SK-N-SH (cell line): ENCODE measurements around the gene S100A10. TPM values are rescaled to one million over a fixed set of nuclear protein-coding genes. Genes with fewer than 3 reads are reported as not detected.

Experiments used
- CTCF ChIA-PET: fragments of 300-600, 350-600 bp; formaldehyde crosslinking; extraction: SDS; loops from one replicate; lab custom pipeline; 2021; lab: Yijun Ruan, JAX
- POLR2A ChIA-PET: fragments of 350-600 bp; sonication (Branson Sonifier 250); formaldehyde crosslinking; extraction: SDS; loops from one replicate; lab custom pipeline; 2020; ENCODE audit warnings: antibody characterized with exemption, inconsistent platforms; lab: Yijun Ruan, JAX
- DNase-seq: peaks from one replicate; pipeline ENCODE4 v3.0.0; 2012
- H2AFZ ChIP-seq: fragments of 200-600 bp; sonication (generic); 2 replicates; pipeline ENCODE4 v1.8.1; 2016; ENCODE audit warnings: antibody characterized with exemption, mild to moderate bottlenecking, low read depth
- H3F3A ChIP-seq: fragments of 200-600 bp; sonication (generic); replicated peaks from 2 replicates; pipeline ENCODE3; 2016; ENCODE audit warnings: antibody characterized with exemption, mild to moderate bottlenecking; ENCODE audit not compliant: insufficient read depth
- H3K27ac ChIP-seq, 2 experiments: fragments of 200-500 bp in 1 of 2; fragments of 200-600 bp in 1 of 2; sonication (Bioruptor generic) in 1 of 2; sonication (generic), shearing (Covaris generic) in 1 of 2; 2 replicates each; pipeline versions ENCODE4 v1.5.1 to v1.6.1; 2014 to 2016; ENCODE audit warnings: low read depth in 2 of 2, inconsistent platforms in 1 of 2, low read length in 1 of 2, mild to moderate bottlenecking in 1 of 2, mixed read lengths in 1 of 2
- H3K27me3 ChIP-seq: fragments of 200-600 bp; sonication (generic), shearing (Covaris generic); 2 replicates; pipeline ENCODE4 v1.6.1; 2016; ENCODE audit warnings: mixed run types; ENCODE audit not compliant: insufficient read depth
- H3K36me3 ChIP-seq, 2 experiments: fragments of 200-500 bp in 1 of 2; fragments of 200-600 bp in 1 of 2; sonication (Bioruptor generic) in 1 of 2; sonication (generic) in 1 of 2; replicated peaks in 1 of 2; 2 replicates each; pipeline versions ENCODE3 to v1.5.1; 2014 to 2016; ENCODE audit warnings: low read length in 1 of 2, mild to moderate bottlenecking in 1 of 2; ENCODE audit not compliant: insufficient read depth in 2 of 2, control insufficient read depth in 1 of 2
- H3K4me1 ChIP-seq, 2 experiments: fragments of 200-500 bp in 1 of 2; fragments of 200-600 bp in 1 of 2; sonication (Bioruptor generic) in 1 of 2; sonication (generic), shearing (Covaris generic) in 1 of 2; 2 replicates each; pipeline versions ENCODE4 v1.5.1 to v1.6.1; 2014 to 2016; ENCODE audit warnings: low read depth in 1 of 2, low read length in 1 of 2, mixed run types in 1 of 2; ENCODE audit not compliant: insufficient read depth in 2 of 2, control insufficient read depth in 1 of 2
- H3K4me2 ChIP-seq: fragments of 200-600 bp; sonication (generic), shearing (Covaris generic); 2 replicates; pipeline ENCODE4 v1.6.1; 2017; ENCODE audit warnings: mixed run types
- H3K4me3 ChIP-seq, 2 experiments: fragments of 200-500 bp in 1 of 2; fragments of 200-600 bp in 1 of 2; sonication (Bioruptor generic) in 1 of 2; sonication (generic), shearing (Covaris generic) in 1 of 2; 2 replicates each; pipeline versions ENCODE4 v1.5.1 to v1.8.1; 2014 to 2016; ENCODE audit warnings: low read depth in 2 of 2, inconsistent platforms in 1 of 2, low read length in 1 of 2, mild to moderate bottlenecking in 1 of 2, mixed read lengths in 1 of 2, moderate library complexity in 1 of 2
- H3K79me2 ChIP-seq: fragments of 200-600 bp; sonication (generic); 2 replicates; pipeline ENCODE4 v1.8.1; 2017; ENCODE audit warnings: mild to moderate bottlenecking; ENCODE audit not compliant: insufficient read depth
- H3K9ac ChIP-seq: fragments of 200-600 bp; sonication (generic); 2 replicates; pipeline ENCODE4 v1.6.1; 2017; ENCODE audit warnings: mixed run types
- H3K9me2 ChIP-seq: fragments of 200-600 bp; sonication (generic); 2 replicates; pipeline ENCODE4 v1.6.1; 2017; ENCODE audit warnings: mixed run types
- H3K9me3 ChIP-seq: fragments of 200-600 bp; sonication (generic); 2 replicates; pipeline ENCODE4 v1.6.1; 2017; ENCODE audit warnings: mixed run types, mild to moderate bottlenecking, moderate library complexity
- H4K20me1 ChIP-seq: fragments of 200-600 bp; sonication (generic); 2 replicates; pipeline ENCODE4 v1.6.1; 2017; ENCODE audit warnings: mild to moderate bottlenecking, mixed run types; ENCODE audit not compliant: insufficient read depth
- CHD2 ChIP-seq: fragments of 150-350 bp; IDR thresholded peaks from 2 replicates; pipeline ENCODE4 v1.6.1; 2018; ENCODE audit warnings: low read length; ENCODE audit not compliant: partially characterized antibody
- FOSL2 ChIP-seq: IDR thresholded peaks from 2 replicates; pipeline ENCODE4 v1.4.0; 2012; ENCODE audit warnings: low read depth, mild to moderate bottlenecking, moderate library complexity, borderline replicate concordance
- GATA2 ChIP-seq: sonication (generic); formaldehyde crosslinking; IDR thresholded peaks from 2 replicates; pipeline ENCODE4 v1.5.0; 2020; ENCODE audit warnings: mild to moderate bottlenecking, missing genetic modification reagents
- NFIC ChIP-seq: IDR thresholded peaks from 2 replicates; pipeline ENCODE4 v1.4.0; 2012; ENCODE audit warnings: borderline replicate concordance
- RCOR1 ChIP-seq: fragments of 150-350 bp; IDR thresholded peaks from 2 replicates; pipeline ENCODE4 v1.6.1; 2017; ENCODE audit warnings: antibody characterized with exemption, low read length
- YY1 ChIP-seq: IDR thresholded peaks from 2 replicates; pipeline ENCODE4 v1.4.0; 2012; ENCODE audit warnings: low read depth, mild to moderate bottlenecking
- WGBS: methylation state at CpG from one replicate; pipeline ENCODE4 v1.1.6; 2017; ENCODE audit warnings: low lambda C conversion rate; 5-methylcytosine and 5-hydroxymethylcytosine counted together
- polyA plus RNA-seq, 3 experiments: library from polyadenylated mRNA; depleted of rRNA; stranded (reverse); fragments of >200 nt; gene quantifications; 2 replicates each; pipeline ENCODE4 v1.2.3, GENCODE V29; 2012
- TF ChIP-seq, protein P1 (sequence below): IDR thresholded peaks from 2 replicates; pipeline ENCODE4 v1.4.0; 2012; ENCODE audit warnings: low read depth, borderline replicate concordance
- TF ChIP-seq, protein P2 (sequence below): IDR thresholded peaks from 2 replicates; pipeline ENCODE4; 2012
- TF ChIP-seq, protein P3 (sequence below): fragments of 150-350 bp; IDR thresholded peaks from 2 replicates; pipeline ENCODE4 v1.6.1; 2016; ENCODE audit warnings: mild to moderate bottlenecking, low read depth, low read length
- TF ChIP-seq, protein P4 (sequence below): IDR thresholded peaks from 2 replicates; pipeline ENCODE4 v1.6.1; 2012; ENCODE audit warnings: mild to moderate bottlenecking, low read depth, low read length, moderate library complexity

The S100A10 gene
- polyA plus RNA-seq, 1 of the 3 experiments (the other 2 are of a cell fraction) = 161 TPM

DNA sequence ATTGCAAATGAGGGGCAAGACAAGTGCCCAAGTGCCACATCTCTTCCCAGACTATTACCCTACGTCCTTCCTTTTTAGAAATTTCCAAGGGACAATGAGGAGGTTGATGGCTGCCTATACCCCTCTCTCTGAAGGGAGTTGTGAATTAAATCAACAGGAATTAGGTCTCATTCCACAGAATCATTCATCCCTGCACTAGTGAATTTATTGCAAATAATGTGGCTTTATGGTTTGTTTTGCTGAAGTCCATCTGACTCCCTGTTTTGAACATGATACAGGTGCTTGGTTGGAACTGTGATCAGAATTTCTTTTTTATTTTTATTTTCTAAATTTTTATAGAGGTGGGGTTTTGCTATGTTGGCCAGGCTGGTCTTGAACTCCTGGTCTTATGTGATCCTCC lies 50.1 kb downstream of the S100A10 start (continued):
- TF ChIP-seq, protein P1, sequence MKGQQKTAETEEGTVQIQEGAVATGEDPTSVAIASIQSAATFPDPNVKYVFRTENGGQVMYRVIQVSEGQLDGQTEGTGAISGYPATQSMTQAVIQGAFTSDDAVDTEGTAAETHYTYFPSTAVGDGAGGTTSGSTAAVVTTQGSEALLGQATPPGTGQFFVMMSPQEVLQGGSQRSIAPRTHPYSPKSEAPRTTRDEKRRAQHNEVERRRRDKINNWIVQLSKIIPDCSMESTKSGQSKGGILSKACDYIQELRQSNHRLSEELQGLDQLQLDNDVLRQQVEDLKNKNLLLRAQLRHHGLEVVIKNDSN = no peak

DNA sequence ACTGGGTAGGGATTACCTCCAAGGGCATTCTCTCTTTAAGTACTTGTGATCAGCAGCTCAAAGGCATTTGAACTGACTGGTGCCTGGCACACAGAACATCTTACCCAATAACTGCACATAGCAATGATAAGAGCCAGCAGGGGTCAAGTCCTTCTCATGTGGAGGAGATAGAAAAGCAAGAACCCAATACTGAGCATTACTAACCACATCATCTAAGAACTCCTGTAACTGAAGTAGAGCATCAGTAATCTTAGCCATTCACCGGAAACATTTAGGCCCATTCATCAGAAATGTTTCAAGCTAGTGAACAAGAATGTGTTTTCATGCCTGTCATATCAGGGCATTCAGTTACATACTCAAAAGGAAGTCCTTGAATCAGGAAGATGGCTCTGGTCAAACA lies 50.8 kb downstream of the S100A10 start:
- Histone ChIP-seq H3K79me2 (no peaks in the 10 kb centered on the region), H3K4me1 (peaks cover 2 to 6% of the 10 kb centered on the region in 2 experiments; a peak in 2 of 4 replicates), H3K36me3 (no peaks in the 10 kb centered on the region), H4K20me1 (no peaks in the 10 kb centered on the region), H3K9me2 (no peaks in the 10 kb centered on the region), H3F3A (no peaks in the 10 kb centered on the region), H3K27me3 (no peaks in the 10 kb centered on the region; the same call in 1 of the 2 replicates), H3K9me3 (no peaks in the 10 kb centered on the region), H3K27ac (peak overlapping the region in 1 of 2 experiments; percentile 5; a peak in 1 of 4 replicates), H3K9ac (no peak overlapping the region), H3K4me2 (no peak overlapping the region), H2AFZ (no peak overlapping the region), H3K4me3 (no peak overlapping the region)
- 7% methylated on average over 1 of the region's 1 CpG for WGBS
- no peak for DNase-seq
- TF ChIP-seq, protein P2, sequence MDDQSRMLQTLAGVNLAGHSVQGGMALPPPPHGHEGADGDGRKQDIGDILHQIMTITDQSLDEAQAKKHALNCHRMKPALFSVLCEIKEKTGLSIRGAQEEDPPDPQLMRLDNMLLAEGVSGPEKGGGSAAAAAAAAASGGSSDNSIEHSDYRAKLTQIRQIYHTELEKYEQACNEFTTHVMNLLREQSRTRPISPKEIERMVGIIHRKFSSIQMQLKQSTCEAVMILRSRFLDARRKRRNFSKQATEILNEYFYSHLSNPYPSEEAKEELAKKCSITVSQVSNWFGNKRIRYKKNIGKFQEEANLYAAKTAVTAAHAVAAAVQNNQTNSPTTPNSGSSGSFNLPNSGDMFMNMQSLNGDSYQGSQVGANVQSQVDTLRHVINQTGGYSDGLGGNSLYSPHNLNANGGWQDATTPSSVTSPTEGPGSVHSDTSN = peak; percentile 39; the same call in 1 of the 2 replicates
- TF ChIP-seq RCOR1 = no peak
- ChIA-PET POLR2A (no interaction called here), CTCF (interaction anchor here (1.0 to 11.8 kb wide), 2 partner anchors 9 to 58 kb away, joined by 3 to 172 read pairs; no protein-coding TSS in a partner anchor)

DNA sequence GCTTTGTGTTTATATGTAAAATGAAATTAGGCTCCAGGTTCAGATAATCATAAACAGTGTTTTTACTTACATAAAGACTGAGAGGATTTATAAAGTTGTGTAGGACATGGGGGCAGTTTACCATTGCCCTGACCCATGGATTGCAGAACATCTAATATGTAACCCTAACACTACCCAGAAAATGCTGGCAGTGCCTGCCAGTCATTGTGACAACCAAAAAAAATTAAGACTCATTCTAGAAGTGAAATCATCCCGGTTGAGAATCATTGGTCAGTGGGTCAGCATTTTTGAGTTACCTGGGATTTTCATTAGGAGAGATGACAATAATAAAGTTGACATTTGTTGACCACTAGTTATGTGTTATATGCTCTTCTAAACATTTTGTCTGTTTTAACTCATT lies 53.1 kb downstream of the S100A10 start:
- Histone ChIP-seq H3K4me3 (no peak overlapping the region), H3K79me2 (no peaks in the 10 kb centered on the region), H3K36me3 (no peaks in the 10 kb centered on the region), H3K27ac (peak overlapping the region in 1 of 2 experiments; percentile 70; a peak in 2 of 4 replicates), H4K20me1 (no peaks in the 10 kb centered on the region), H3K9ac (peak overlapping the region; percentile 46; the same call in 1 of the 2 replicates), H2AFZ (no peak overlapping the region)
- no peak for DNase-seq
- CTCF ChIA-PET = interaction anchor here (1.3 to 11.8 kb wide), 2 partner anchors 9 to 61 kb away, joined by 3 to 172 read pairs; no protein-coding TSS in a partner anchor
- TF ChIP-seq GATA2 (CRISPR knock-in tag) = no peak
- TF ChIP-seq YY1 = no peak
- TF ChIP-seq, protein P3, sequence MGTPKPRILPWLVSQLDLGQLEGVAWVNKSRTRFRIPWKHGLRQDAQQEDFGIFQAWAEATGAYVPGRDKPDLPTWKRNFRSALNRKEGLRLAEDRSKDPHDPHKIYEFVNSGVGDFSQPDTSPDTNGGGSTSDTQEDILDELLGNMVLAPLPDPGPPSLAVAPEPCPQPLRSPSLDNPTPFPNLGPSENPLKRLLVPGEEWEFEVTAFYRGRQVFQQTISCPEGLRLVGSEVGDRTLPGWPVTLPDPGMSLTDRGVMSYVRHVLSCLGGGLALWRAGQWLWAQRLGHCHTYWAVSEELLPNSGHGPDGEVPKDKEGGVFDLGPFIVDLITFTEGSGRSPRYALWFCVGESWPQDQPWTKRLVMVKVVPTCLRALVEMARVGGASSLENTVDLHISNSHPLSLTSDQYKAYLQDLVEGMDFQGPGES = no peak
- TF ChIP-seq FOSL2 = no peak
- no peak for TF ChIP-seq NFIC
- no peak for TF ChIP-seq CHD2
- TF ChIP-seq, protein P4, sequence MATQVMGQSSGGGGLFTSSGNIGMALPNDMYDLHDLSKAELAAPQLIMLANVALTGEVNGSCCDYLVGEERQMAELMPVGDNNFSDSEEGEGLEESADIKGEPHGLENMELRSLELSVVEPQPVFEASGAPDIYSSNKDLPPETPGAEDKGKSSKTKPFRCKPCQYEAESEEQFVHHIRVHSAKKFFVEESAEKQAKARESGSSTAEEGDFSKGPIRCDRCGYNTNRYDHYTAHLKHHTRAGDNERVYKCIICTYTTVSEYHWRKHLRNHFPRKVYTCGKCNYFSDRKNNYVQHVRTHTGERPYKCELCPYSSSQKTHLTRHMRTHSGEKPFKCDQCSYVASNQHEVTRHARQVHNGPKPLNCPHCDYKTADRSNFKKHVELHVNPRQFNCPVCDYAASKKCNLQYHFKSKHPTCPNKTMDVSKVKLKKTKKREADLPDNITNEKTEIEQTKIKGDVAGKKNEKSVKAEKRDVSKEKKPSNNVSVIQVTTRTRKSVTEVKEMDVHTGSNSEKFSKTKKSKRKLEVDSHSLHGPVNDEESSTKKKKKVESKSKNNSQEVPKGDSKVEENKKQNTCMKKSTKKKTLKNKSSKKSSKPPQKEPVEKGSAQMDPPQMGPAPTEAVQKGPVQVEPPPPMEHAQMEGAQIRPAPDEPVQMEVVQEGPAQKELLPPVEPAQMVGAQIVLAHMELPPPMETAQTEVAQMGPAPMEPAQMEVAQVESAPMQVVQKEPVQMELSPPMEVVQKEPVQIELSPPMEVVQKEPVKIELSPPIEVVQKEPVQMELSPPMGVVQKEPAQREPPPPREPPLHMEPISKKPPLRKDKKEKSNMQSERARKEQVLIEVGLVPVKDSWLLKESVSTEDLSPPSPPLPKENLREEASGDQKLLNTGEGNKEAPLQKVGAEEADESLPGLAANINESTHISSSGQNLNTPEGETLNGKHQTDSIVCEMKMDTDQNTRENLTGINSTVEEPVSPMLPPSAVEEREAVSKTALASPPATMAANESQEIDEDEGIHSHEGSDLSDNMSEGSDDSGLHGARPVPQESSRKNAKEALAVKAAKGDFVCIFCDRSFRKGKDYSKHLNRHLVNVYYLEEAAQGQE = no peak
- TF ChIP-seq, all 33 proteins: peak for 0
- H3K4me1 ChIP-seq = peaks cover 0 to 2% of the 10 kb centered on the region in 2 experiments; a peak in 1 of 4 replicates
- no peaks in the 10 kb centered on the region for H3K9me3 ChIP-seq
- no peaks in the 10 kb centered on the region for H3K9me2 ChIP-seq
- 3% methylated on average over 1 of the region's 1 CpG for WGBS
- peak overlapping the region; percentile 11; the same call in 1 of the 2 replicates for H3K4me2 ChIP-seq
- H3F3A ChIP-seq = no peaks in the 10 kb centered on the region
- peaks cover 3% of the 10 kb centered on the region; the same call in 1 of the 2 replicates for H3K27me3 ChIP-seq
- POLR2A ChIA-PET = no interaction called here
